Loucy (cell line): ENCODE results near the gene HCN2.

Source experiments
- H2AFZ ChIP-seq: fragments of 200-600 bp; sonication (generic); 2 replicates; pipeline ENCODE4 v1.6.0; 2016; ENCODE audit warnings: antibody characterized with exemption, mild to moderate bottlenecking, low read length, moderate library complexity
- H3F3A ChIP-seq: fragments of 200-600 bp; 2 replicates; pipeline ENCODE4 v1.6.0; 2016; ENCODE audit warnings: antibody characterized with exemption, low read depth, mild to moderate bottlenecking
- H3K27me3 ChIP-seq: fragments of 200-600 bp; sonication (generic); 2 replicates; pipeline ENCODE4 v1.6.1; 2014; ENCODE audit warnings: low read length, mild to moderate bottlenecking; ENCODE audit not compliant: insufficient read depth, poor library complexity, severe bottlenecking
- H3K36me3 ChIP-seq: fragments of 200-600 bp; sonication (generic); 2 replicates; pipeline ENCODE4 v1.6.1; 2016; ENCODE audit warnings: low read length; ENCODE audit not compliant: insufficient read depth
- H3K4me1 ChIP-seq: fragments of 200-600 bp; sonication (generic); 2 replicates; pipeline ENCODE4 v1.5.1; 2014; ENCODE audit warnings: low read length, mild to moderate bottlenecking; ENCODE audit not compliant: insufficient read depth, poor library complexity, severe bottlenecking
- H3K4me2 ChIP-seq: fragments of 200-600 bp; sonication (generic); 2 replicates; pipeline ENCODE4 v1.6.0; 2014; ENCODE audit warnings: antibody characterized with exemption, low read length, low read depth, mild to moderate bottlenecking; ENCODE audit not compliant: poor library complexity, severe bottlenecking
- H3K4me3 ChIP-seq: fragments of 200-600 bp; sonication (generic); 2 replicates; pipeline ENCODE4 v1.5.1; 2014; ENCODE audit warnings: low read length, mild to moderate bottlenecking, mixed read lengths; ENCODE audit not compliant: poor library complexity, severe bottlenecking
- H3K79me2 ChIP-seq: fragments of 200-600 bp; sonication (generic); 2 replicates; pipeline ENCODE4 v1.6.1; 2014; ENCODE audit warnings: low read length; ENCODE audit not compliant: insufficient read depth
- H3K9ac ChIP-seq: fragments of 200-600 bp; sonication (generic); 2 replicates; pipeline ENCODE4 v1.6.0; 2014; ENCODE audit warnings: mild to moderate bottlenecking, low read depth, low read length, moderate library complexity; ENCODE audit not compliant: poor library complexity, severe bottlenecking
- H3K9me2 ChIP-seq: fragments of 200-600 bp; sonication (generic); replicated peaks from 2 replicates; pipeline ENCODE4 v1.6.1; 2016; ENCODE audit warnings: low read depth, low read length, mixed read lengths
- H3K9me3 ChIP-seq: fragments of 200-600 bp; sonication (generic); 2 replicates; pipeline ENCODE4 v1.6.1; 2014; ENCODE audit warnings: mild to moderate bottlenecking, antibody characterized with exemption, low read length, low read depth; ENCODE audit not compliant: insufficient read depth
- H4K20me1 ChIP-seq: fragments of 200-600 bp; sonication (generic); 2 replicates; pipeline ENCODE4 v1.6.0; 2014; ENCODE audit warnings: antibody characterized with exemption, low read length, mild to moderate bottlenecking; ENCODE audit not compliant: insufficient read depth, poor library complexity, severe bottlenecking
- CTCF ChIP-seq: fragments of 200-600 bp; sonication (generic); conservative IDR thresholded peaks from 2 replicates; pipeline ENCODE4 v1.5.1; 2014; ENCODE audit warnings: mild to moderate bottlenecking, antibody characterized with exemption, low read length
- EZH2phosphoT487 ChIP-seq: fragments of 200-600 bp; IDR thresholded peaks from 2 replicates; pipeline ENCODE4 v1.6.1; 2018; ENCODE audit warnings: antibody characterized with exemption, mild to moderate bottlenecking, moderate library complexity, borderline replicate concordance

HCN2 gene

GRCh38 chr19:613732-614567 lies 24.3 kb downstream of the HCN2 start:
- Histone ChIP-seq H3K9ac (no peak overlapping the region), H3K27me3 (no peaks in the 10 kb centered on the region), H3K4me3 (no peak overlapping the region), H4K20me1 (no peaks in the 10 kb centered on the region), H3K4me1 (no peaks in the 10 kb centered on the region), H3K9me2 (no peaks in the 10 kb centered on the region), H2AFZ (no peak overlapping the region), H3F3A (no peaks in the 10 kb centered on the region), H3K9me3 (no peaks in the 10 kb centered on the region), H3K79me2 (no peaks in the 10 kb centered on the region), H3K36me3 (peaks cover 4% of the 10 kb centered on the region; the same call in 1 of the 2 replicates), H3K4me2 (no peak overlapping the region)
- TF ChIP-seq CTCF (no peak), EZH2phosphoT487 (no peak)

- Histone ChIP-seq H3K9me2 (no peaks in the 10 kb centered on the region), H3K4me3 (no peak overlapping the region), H2AFZ (no peak overlapping the region), H4K20me1 (no peaks in the 10 kb centered on the region), H3K9ac (no peak overlapping the region), H3K9me3 (no peaks in the 10 kb centered on the region), H3K27me3 (no peaks in the 10 kb centered on the region), H3F3A (no peaks in the 10 kb centered on the region), H3K36me3 (peaks cover 14% of the 10 kb centered on the region; the same call in 1 of the 2 replicates), H3K4me1 (no peaks in the 10 kb centered on the region), H3K79me2 (no peaks in the 10 kb centered on the region), H3K4me2 (no peak overlapping the region)
- no peak for TF ChIP-seq CTCF
- TF ChIP-seq EZH2phosphoT487 = no peak
These were observed 25.9 kb downstream of the HCN2 start for GRCh38 chr19:615619-616018.

DNA sequence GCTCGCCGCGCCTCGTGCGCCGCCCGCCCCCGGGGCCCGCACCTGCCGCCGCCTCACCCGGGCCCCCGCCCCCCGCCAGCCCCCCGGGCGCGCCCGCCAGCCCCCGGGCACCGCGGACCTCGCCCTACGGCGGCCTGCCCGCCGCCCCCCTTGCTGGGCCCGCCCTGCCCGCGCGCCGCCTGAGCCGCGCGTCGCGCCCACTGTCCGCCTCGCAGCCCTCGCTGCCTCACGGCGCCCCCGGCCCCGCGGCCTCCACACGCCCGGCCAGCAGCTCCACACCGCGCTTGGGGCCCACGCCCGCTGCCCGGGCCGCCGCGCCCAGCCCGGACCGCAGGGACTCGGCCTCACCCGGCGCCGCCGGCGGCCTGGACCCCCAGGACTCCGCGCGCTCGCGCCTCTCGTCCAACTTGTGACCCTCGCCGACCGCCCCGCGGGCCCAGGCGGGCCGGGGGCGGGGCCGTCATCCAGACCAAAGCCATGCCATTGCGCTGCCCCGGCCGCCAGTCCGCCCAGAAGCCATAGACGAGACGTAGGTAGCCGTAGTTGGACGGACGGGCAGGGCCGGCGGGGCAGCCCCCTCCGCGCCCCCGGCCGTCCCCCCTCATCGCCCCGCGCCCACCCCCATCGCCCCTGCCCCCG lies 26.5 kb downstream of the HCN2 start:
- no peaks in the 10 kb centered on the region for H4K20me1 ChIP-seq
- no peaks in the 10 kb centered on the region for H3K79me2 ChIP-seq
- peaks cover 14% of the 10 kb centered on the region; the same call in 1 of the 2 replicates for H3K36me3 ChIP-seq
- no peaks in the 10 kb centered on the region for H3K9me3 ChIP-seq
- no peaks in the 10 kb centered on the region for H3K4me1 ChIP-seq
- no peak overlapping the region for H2AFZ ChIP-seq
- H3K27me3 ChIP-seq = no peaks in the 10 kb centered on the region
- H3K4me2 ChIP-seq = no peak overlapping the region
- H3K9ac ChIP-seq = no peak overlapping the region
- H3F3A ChIP-seq = no peaks in the 10 kb centered on the region
- H3K4me3 ChIP-seq = no peak overlapping the region
- TF ChIP-seq EZH2phosphoT487 (no peak), CTCF (no peak)
- H3K9me2 ChIP-seq = no peaks in the 10 kb centered on the region
